ENCODE data around the gene FGF6.
"Not testable (repeated sequence)": the region's sequence is repeated elsewhere in the genome, so short reads cannot be mapped to it uniquely, and the experiment has no call there.

The FGF6 gene

DNA sequence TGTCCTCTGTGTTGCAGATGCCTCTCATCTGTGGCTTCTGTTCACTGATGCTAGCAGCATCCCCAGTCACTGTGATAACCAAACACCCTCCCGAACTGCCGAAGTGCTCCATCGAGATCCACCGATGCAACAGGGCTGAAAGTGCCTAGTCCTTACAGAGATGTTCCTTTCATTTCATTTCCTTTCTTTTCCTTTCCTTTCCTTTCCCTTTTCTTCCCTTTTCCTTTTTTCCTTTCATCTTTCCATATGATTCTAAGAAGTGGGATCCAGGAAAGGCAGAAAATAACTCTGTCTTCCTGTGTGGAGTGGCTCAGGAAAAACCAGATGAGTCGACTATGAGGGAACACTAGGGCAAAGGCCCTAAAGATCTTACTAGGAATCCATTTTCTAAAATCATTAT, 26.7 kb downstream of the FGF6 start:
- no peak for DNase-seq (ENCODE audit: low spot score)

DNA sequence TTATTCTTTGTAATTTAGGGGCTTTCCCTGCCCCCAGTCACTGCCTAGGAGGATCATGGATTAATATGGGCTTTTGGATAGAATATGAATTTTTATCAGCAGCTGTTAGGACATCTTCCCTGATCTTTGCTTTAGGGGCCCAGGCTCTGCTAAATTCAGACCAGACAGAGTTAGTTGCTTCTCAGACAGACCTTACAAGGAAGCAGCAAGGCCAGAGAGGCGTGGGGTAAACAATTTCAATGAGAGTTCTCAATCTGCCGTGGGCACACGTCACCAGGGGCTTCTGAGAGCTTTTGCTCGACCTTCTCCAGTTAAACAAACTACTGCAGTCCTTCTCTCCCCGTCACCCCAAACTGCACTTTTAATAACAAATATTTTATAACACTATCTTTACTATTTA, 27.7 kb downstream of the FGF6 start:
- no peak for DNase-seq (ENCODE audit: low spot score)

DNA sequence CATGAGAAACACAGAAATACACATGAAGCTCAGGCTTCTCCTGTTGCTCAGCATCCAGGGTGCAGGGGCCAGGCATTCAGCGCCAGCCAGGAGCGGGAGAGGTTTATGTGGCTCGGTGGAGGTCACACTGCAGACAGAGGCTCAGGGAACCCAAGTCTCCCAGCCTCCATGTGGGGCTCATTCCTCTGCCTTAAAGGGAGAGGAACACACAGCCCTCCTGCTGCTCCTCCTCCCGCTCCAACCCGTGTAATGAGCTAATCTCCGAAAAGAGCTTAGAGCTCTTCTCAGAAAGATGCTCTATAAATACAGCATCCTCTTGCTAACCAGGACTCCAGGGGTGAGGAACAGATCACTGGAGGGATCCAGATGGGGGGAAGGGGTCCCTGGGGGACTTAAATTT, 28.2 kb downstream of the FGF6 start:
- no peak for DNase-seq (ENCODE audit: low spot score)

DNA sequence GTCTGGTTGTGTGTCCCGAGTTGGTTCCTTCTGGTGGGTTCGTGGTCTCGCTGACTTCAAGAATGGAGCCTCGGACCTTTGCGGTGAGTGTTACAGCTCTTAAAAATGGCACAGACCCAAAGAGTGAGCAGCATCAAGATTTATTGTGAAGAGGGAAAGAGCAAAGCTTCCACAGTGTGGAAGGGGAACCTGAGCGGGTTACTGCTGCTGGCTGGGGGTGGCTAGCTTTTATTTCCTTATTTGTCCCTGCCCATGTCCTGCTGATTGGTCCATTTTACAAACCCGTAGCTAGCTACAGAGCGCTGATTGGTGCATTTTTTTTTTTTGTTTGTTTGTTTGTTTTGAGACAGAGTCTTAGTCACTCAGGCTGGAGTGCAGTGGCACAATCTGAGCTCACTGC, 29.3 kb downstream of the FGF6 start:
- DNase-seq (ENCODE audit: low spot score) = no peak

DNA sequence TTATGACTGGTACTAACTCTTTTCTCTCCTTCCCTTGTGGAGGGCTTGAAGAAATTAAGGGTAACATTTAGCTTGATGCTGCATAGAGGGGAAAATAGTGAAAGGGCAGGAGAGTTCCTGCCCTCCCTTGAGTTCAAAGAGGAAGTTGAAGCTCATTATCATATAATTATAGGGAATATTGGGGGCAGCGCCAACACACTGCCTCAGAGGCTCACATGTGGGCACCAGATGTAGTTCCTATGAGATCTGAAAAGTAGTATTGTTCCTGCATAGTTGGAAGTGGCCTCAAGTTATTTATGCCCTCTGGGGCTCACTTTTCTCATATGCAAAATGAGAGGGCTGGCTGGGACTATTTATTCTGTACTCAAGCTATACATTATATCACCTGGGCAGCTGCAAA, 33.1 kb downstream of the FGF6 start:
- no peak for DNase-seq (ENCODE audit: low spot score)

DNA sequence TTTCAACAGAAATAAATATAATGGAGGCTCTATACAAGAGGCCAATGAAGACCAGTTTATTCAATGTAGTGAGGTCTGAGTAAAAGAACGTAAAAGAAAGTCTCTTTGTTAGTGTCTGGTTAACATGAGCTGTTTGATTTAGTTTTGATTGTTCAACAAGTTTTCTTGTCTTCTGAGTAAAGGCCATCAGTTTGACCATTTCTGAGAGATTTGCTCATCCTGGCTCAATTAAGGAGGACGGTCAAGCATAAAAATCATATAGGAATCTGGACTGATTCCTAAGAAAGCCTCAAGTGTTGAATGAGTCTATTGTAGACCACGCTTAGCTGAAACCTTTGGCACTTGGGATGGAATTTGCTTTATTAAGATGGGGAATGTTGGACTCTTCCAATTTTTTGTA, 33.6 kb downstream of the FGF6 start:
- no peak for DNase-seq (ENCODE audit: low spot score)

DNA sequence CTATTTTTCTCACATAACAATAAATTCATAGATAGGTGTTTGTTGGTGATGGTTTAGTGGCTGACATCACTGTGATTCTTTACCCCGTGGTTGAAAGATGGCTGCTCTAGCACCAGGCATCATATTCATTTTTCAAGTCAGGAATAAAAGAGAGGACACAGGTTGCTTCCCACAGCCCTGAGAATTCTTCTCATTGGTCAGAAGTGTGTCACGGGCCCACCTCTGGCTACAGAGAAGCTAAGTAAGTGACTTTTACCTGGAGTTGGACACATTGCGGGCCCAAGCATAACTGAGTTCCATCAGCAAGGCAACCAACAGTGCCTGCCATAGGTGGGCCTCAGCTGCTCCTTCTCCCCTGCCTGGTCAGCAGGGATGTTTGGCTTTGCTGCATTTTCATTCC, 38.5 kb downstream of the FGF6 start:
- DNase-seq (ENCODE audit: low spot score) = no peak

DNA sequence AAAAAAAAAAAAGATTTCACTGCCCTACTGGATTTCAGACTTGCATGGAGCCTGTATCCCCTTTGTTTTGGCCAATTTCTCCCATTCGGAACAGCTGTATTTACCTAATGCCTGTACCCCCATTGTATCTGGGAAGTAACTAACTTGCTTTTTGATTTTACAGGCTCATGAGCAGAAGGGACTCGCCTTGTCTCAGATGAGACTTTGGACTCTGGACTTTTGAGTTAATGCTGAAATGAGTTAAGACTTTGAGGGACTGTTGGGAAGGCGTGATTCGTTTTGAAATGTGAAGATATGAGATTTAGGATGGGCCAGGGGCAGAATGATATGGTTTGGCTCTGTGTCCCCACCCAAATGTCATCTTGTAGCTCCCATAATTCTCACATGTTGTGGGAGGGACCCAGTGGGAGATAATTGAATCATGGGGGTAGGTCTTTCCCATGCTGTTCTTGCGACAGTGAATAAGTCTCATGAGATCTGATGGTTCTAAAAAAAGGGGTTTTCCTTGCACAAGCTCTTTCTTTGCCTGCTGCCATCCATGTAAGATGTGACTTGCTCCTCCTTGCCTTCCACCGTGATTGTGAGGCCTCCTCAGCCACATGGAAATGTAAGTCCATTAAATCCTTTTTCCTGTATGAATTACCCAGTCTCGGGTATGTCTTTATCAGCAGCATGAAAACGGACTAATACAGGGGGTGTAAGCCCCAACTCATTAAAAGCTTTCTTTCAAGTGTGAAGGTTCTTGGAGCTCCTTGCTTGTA, 40.6 kb downstream of the FGF6 start:
- DNase-seq (ENCODE audit: low spot score) = not testable (repeated sequence)

DNA sequence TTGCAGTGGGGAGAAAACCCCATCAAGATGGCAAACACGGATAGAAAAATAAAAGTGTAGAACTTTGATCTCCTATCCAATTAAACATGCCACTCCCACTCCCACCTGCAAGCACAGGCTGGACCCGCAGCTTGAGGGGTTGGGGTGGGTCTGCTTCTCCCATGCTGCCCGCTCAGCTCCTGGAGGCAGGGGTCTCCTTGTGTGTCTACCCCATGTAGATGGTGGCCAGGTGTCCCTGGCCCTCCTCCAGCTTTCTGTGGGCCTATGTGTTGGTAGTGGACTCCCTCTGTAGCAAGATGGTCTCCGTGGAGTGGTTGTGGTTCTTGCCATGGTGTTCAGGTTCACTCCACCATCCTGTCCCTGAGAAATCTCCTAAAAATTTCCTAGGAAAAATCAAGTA, 42.6 kb downstream of the FGF6 start:
- no peak for DNase-seq (ENCODE audit: low spot score)

DNA sequence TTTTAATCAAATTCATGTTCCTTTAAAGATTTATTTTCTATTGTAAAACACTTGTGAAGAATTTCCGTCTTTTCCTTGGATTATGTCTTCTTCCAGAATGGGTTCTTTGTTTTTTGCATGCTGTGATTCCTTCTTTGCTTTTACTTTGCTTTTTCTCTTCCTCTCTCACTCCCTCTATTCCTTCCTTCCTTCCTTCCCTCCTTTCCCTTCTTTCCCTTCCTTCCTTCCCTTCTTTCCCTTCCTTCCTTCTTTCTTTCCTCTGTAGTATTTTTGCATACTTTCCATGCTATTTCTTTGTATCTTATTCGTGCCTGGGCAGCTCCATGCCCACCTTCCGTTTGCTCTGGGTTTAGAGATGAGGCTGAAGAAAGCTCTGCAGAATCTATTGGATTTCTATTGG, 44.5 kb downstream of the FGF6 start:
- DNase-seq (ENCODE audit: low spot score) = no peak

DNA sequence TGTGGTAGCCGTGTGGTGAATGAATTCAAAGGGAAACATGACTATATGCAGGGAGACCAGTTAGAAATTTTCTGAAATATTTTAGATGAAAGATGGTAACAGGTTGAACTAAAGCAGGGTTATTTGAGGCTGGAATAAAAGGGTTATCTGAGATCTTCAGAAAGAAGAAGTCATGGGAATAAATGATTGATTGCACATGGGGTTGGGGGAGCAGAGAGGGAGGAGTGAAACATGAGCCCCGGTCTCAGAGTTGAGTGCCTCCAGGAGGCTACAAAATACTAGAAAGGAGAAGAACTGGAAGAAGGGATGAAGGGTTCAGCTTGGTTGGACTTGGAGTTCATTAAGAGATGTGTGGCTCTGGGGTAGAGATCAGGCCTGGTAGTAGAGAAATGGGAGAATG, 49.8 kb downstream of the FGF6 start:
- no peak for DNase-seq (ENCODE audit: low spot score)

DNA sequence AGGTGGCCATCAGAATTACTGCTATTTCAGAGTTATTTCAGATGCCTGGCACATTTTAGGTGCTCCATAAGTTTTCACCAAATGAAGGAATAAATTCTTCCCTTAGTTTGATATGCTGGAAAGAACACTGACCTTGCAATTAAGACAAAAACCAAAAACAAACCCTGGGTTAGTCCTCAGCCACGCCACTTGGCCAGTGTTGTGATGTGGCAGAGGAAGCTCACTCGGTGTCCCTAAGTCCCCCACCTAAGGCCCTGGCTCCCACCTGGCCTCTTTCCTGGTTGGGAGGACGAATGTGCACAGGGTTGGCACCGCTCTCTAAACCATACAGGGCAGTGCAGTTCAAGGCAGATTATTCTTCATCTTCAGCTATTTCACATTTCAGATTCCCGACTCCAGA, 52.4 kb downstream of the FGF6 start:
- DNase-seq (ENCODE audit: low spot score) = no peak

DNA sequence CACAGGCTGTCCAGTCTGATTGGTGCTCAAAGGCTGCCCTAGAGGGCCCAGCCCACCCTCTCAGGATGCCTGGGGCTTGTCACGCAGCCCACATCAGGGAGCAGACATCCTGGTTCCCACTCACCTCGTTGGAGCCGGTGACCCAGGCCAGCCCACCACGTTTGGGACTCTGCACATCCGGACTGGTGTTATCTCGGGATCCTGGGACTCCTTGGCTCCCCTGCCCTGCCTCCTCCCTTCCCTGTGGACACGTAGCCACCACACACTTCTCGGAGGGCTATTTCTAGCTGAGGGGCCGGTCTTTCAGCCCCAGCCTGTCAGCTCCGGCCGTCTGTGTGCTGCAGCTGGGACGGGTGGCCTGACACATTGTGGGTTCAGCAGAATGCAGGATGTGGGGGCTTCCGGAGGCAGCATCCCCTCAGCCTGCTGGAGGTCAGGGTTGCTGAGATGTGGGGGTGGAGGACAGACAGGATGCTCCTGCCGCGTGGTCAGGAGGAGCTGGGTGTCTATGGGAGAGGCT, 53.3 kb downstream of the FGF6 start:
- DNase-seq (ENCODE audit: low spot score) = no peak

DNA sequence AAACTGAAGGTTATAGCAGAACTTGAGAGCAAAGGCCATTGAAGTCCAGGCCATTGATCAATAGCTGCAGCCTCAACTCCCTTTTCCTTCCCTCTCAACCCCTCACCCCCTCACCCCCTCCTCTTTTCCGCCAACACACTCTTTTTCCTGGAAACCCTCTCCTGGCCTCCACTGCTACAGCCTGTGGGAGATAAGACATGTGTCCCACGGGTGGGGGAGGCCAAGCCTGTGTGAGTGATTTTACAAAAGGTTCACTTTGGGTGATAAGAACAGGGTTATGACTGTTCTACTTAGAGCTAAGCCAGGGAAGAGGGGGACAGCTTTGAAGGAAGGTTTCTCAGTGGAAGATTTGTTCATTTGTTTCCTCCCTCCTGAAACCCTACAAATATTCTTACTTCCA, 57.0 kb downstream of the FGF6 start:
- no peak for DNase-seq (ENCODE audit: low spot score)

DNA sequence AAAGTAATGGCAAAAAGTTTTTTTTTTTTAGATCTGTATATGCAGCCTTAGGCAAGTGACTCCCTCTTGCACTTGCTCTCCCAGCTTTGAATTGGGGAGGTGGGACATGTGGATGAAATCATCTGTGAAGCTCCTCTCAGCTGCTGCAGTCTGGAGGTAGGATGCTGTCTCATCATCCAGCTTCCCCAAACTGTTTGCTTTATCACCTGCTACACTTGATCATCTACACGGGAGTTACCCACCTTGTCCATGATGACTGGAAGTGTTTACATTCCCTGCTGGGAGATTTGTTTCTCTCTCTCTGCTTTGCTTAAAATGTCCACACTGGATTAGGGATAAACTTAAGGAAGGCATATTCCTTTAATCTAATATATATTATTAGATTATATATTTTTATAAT, 57.6 kb downstream of the FGF6 start:
- no peak for DNase-seq (ENCODE audit: low spot score)

DNA sequence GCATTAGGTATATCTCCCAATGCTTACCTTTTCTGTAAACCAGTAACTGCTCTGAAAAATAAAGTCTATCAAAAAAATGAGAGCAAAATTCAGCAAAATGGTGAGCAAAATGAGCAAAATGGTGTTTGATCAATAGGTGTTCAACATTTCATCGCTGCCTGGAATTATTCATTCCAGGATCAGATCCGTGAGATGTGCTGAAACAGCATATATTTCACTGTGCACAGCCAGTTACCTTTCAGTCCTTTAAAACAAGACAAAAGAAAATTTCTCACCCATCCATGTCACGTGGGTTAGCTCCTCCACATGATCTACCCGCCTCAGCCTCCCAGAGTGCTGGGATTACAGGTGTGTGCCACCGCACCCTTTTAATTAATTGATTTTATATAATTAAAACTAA, 58.0 kb downstream of the FGF6 start:
- no peak for DNase-seq (ENCODE audit: low spot score)

DNA sequence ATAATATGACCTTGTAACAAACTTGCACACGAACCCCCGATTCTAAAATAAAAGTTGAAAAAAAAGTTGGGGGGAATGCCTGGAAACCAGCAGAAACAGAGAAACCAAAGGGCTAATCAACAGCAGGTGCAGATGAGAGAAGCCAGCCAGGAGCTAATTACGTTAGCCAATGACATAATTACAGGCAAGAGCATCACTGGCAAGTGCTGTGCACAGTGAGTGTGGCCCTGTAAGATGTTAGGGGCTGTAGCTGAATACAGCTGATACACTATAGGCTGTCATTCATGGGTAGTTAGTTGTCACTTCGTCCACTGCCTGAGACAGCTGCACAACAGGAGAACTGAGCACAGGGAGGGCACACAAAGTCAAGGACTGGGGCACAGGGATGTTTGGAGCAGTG, 58.8 kb downstream of the FGF6 start:
- DNase-seq (ENCODE audit: low spot score) = no peak
